ENCODE results near the gene FALEC. TPM values are rescaled to one million over a fixed set of nuclear protein-coding genes. Genes with fewer than 3 reads are reported as not detected.
"Not testable (repeated sequence)": the region's sequence is repeated elsewhere in the genome, so short reads cannot be mapped to it uniquely, and the experiment has no call there.

The FALEC gene
- total RNA-seq, 6 experiments from 2014 or later, result 0.43 to 0.59 TPM; not detected in 4

- H3K9me3 Mint-ChIP-seq, result no peaks in the 10 kb centered on the region; the same call in 1 of the 2 replicates
- no peak for TF ChIP-seq CTCF (IDR thresholded peaks at IDR 0.05)
- H3K27ac Mint-ChIP-seq, result peak overlapping the region; percentile 99
- no peak for DNase-seq
- peaks cover 60% of the 10 kb centered on the region for H3K4me1 Mint-ChIP-seq (ENCODE audit: low read depth)
- H3K36me3 Mint-ChIP-seq (ENCODE audit: low read depth), result no peaks in the 10 kb centered on the region
- H3K4me3 Mint-ChIP-seq, result peak overlapping the region; percentile 90
- H3K27me3 Mint-ChIP-seq (ENCODE audit: insufficient read depth), result peaks cover 19% of the 10 kb centered on the region
These were observed 47.1 kb downstream of the FALEC start for GRCh38 chr1:150562446-150563339.

GRCh38 chr1:150563340-150564038 lies 47.9 kb downstream of the FALEC start:
- peaks cover 68% of the 10 kb centered on the region for H3K4me1 Mint-ChIP-seq (ENCODE audit: low read depth)
- H3K27ac Mint-ChIP-seq, result peak overlapping the region; percentile 99
- peaks cover 27% of the 10 kb centered on the region for H3K27me3 Mint-ChIP-seq (ENCODE audit: insufficient read depth)
- no peak for DNase-seq
- H3K36me3 Mint-ChIP-seq (ENCODE audit: low read depth), result no peaks in the 10 kb centered on the region
- H3K4me3 Mint-ChIP-seq, result peak overlapping the region; percentile 90
- no peaks in the 10 kb centered on the region; the same call in 1 of the 2 replicates for H3K9me3 Mint-ChIP-seq
- TF ChIP-seq CTCF (IDR thresholded peaks at IDR 0.05), result no peak

- no peak for TF ChIP-seq CTCF (IDR thresholded peaks at IDR 0.05)
- peak overlapping the region; percentile 90 for H3K4me3 Mint-ChIP-seq
- peaks cover under 1% of the 10 kb centered on the region; the same call in 1 of the 2 replicates for H3K36me3 Mint-ChIP-seq (ENCODE audit: low read depth)
- H3K9me3 Mint-ChIP-seq, result peaks cover 2% of the 10 kb centered on the region
- H3K27ac Mint-ChIP-seq, result peak overlapping the region; percentile 99
- no peak for DNase-seq
- H3K4me1 Mint-ChIP-seq (ENCODE audit: low read depth), result peaks cover 76% of the 10 kb centered on the region
- peaks cover 35% of the 10 kb centered on the region for H3K27me3 Mint-ChIP-seq (ENCODE audit: insufficient read depth)
These were observed 48.8 kb downstream of the FALEC start for GRCh38 chr1:150564051-150564991.

- Mint-ChIP-seq H3K36me3 (ENCODE audit: low read depth) (peaks cover 12% of the 10 kb centered on the region; the same call in 1 of the 2 replicates), H3K4me1 (ENCODE audit: low read depth) (peaks cover 82% of the 10 kb centered on the region), H3K27ac (peak overlapping the region; percentile 99), H3K27me3 (ENCODE audit: insufficient read depth) (peaks cover 46% of the 10 kb centered on the region), H3K9me3 (peaks cover 12% of the 10 kb centered on the region), H3K4me3 (peak overlapping the region; percentile 42)
- not testable (repeated sequence) for DNase-seq
These were observed 49.9 kb downstream of the FALEC start for GRCh38 chr1:150565240-150565991.

- Mint-ChIP-seq H3K4me3 (peak overlapping the region; percentile 96), H3K36me3 (ENCODE audit: low read depth) (peaks cover 20% of the 10 kb centered on the region; the same call in 1 of the 2 replicates), H3K27me3 (ENCODE audit: insufficient read depth) (peaks cover 60% of the 10 kb centered on the region), H3K27ac (peak overlapping the region; percentile 96), H3K9me3 (peaks cover 24% of the 10 kb centered on the region), H3K4me1 (ENCODE audit: low read depth) (peaks cover 80% of the 10 kb centered on the region)
- TF ChIP-seq CTCF (IDR thresholded peaks at IDR 0.05), result no peak
- no peak for DNase-seq
These were observed 51.2 kb downstream of the FALEC start for GRCh38 chr1:150566589-150567340.

Data from HFFc6 (cell line).